GM18498 (cell line): ENCODE data around the gene NEMF.
"Not testable (repeated sequence)": the region's sequence is repeated elsewhere in the genome, so short reads cannot be mapped to it uniquely, and the experiment has no call there.

Experiments used
- ATAC-seq: cut with Tn5 transposase; IDR thresholded peaks from one replicate; pipeline ENCODE4 v1.9.1; 2021; ENCODE audit warnings: mild to moderate bottlenecking, moderate library complexity; ENCODE audit not compliant: unreplicated experiment

Gene NEMF

DNA sequence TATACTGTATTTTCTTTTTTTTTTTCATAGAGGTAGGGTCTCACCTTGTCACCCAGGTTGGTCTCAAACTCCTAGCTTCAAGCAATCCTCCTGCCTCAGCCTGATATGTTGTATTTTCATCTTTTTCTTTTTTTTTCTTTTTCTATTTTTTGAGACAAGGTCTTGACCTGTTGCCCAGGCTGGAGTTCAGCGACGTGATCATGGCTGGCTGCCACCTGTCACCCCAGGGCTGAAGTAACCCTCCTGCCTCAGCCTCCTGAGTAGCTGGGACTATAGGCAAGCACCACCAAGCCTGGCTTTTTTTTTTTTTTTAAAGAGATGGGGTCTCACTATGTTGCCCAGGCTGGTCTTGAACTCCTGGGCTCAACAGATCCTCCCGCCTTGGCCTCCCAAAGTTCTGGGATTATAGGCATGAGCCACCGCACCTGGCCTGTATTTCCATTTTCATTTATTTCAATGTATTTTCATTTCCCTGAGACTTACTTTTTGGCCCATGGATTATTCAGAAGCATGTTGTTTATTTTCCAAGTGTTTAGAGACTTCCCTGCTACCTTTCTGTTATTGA lies 24.1 kb upstream of the NEMF start:
- ATAC-seq, result no peak

DNA sequence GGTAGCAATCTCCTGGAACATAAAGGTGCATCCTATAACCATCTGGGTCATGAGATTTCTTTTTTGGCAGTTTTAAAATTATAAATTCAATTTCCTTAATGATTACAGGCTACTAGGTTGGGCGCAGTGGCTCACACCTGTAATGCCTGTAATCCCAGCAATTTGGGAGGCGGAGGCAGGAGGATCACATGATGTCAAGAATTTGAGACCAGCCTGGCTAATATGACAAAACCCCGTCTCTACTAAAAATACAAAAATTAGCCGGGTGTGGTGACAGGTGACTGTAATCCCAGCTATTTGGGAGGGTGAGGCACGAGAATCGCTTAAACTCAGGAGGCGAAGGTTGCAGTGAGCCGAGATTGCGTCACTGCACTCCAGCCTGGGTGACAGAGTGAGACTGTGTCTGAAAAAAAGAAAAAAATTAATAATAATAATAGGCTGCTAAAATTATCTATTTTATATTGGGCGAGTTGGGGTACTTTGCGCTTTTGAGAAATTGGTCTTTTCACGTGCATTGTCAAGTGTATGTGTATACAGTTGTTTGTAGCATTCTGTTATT lies 23.1 kb upstream of the NEMF start:
- ATAC-seq, result no peak

DNA sequence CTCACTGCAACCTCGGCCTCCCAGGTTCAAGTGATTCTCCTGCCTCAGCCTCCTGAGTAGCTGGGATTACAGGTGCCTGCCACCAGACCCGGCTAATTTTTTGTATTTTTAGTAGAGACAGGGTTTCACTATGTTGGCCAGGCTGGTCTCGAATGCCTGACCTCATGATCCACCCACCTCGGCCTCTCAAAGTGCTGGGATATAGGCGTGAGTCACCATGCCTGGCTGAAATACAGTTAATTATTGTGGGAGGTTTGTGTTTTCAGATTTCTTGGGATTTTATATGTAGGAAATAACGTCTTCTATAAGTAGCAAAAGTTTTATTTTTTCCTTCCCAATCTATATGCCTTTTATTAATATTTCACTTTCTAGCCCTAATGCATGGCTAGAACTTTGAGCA lies 21.0 kb upstream of the NEMF start:
- not testable (repeated sequence) for ATAC-seq

DNA sequence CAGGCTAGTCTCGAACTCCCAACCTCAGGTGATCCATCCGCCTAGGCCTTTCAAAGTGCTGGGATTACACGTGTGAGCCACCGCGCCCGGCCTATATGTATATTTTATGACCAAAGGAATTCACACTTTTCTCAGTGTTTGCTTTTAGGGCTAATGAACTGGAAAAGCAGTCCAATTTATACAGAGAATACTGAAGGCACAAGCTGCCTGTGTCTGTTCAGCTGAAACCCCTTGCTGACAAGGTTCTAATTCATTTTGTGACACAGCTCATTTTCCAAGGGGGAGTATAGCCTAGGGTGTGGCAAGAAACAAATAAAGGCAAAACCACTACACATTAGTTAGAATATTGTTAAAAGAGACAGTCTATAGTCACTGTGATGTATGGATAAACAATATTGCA lies 18.3 kb upstream of the NEMF start:
- no peak for ATAC-seq

DNA sequence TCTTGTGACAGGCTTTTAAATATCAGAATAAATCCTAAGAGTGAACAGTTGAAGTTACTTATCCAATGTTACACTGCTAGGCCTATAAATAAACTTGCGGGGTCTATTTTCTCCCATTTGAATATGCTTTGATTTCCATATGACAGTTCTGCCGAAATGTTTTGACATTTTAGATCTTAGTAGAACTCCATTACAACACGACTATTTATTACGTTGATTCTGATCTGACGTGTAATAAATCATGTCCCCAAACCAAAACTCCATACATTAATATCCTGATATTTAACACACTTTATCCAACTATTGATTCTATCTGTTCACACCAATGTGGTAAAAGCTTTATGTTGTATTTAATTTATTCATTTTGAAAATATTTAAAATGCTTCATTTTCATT lies 16.1 kb upstream of the NEMF start:
- no peak for ATAC-seq

DNA sequence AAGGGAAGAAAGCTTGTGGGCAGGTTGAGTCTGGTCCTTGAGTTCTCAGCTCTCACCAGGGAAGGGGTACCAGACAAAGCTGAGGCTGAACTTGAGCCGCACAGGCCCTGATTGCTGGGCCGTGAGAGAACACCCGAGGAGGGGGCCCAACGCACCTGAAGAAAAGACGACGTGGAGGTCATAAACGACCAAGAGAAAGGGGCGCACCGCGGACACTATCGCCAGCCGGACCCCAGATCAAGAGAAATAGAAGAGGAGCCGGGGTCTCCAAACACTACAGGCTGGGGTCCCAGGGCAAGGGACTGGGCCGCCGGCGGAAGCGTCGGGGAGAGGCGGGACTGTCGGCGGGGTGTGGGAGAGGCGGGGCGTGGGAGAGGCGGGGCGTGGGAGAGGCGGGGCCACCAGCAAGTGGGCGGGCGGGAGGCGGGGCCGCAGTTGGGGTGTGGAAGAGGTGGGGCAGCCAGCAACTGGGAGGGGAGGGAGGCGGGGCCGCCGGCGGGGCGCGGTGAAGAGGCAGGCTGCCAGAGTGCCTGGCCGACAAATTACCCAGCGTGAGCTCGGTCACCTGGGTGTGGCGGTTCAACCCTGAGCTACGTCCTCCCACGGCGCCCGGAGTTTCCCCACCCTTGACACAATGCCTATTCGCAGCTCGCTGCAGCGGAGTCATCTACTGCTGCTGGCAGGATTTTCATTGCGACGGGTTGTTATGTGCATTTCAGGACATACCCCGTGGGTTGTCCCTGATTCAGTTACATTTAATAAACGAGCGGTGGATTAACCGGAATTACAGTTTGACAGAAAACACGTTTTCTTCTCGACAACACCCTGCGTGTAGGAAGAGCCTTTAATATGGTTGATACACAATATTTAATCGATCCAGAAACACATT lies 15.5 kb upstream of the NEMF start:
- peak; percentile 90 for ATAC-seq

DNA sequence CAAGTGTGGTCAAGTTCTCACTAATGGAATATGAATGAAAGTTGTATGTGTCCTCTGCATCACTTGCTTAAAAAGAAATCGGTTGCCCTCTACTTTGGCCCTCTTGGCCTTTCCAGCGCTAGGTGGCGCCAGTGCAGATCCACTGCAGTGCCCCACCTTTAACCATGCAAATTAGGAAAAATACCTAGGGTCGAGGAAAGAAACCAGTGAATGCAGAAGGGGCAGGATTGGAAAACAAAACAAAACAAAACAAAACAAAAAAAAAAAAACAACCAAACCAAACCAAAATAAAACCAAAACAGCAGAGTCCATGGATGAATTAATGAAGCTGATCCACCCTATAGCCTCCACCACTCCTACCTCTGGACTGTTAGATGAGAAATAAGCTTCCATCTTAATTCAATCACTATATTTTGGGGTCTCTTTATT lies 12.9 kb upstream of the NEMF start:
- ATAC-seq, result no peak

DNA sequence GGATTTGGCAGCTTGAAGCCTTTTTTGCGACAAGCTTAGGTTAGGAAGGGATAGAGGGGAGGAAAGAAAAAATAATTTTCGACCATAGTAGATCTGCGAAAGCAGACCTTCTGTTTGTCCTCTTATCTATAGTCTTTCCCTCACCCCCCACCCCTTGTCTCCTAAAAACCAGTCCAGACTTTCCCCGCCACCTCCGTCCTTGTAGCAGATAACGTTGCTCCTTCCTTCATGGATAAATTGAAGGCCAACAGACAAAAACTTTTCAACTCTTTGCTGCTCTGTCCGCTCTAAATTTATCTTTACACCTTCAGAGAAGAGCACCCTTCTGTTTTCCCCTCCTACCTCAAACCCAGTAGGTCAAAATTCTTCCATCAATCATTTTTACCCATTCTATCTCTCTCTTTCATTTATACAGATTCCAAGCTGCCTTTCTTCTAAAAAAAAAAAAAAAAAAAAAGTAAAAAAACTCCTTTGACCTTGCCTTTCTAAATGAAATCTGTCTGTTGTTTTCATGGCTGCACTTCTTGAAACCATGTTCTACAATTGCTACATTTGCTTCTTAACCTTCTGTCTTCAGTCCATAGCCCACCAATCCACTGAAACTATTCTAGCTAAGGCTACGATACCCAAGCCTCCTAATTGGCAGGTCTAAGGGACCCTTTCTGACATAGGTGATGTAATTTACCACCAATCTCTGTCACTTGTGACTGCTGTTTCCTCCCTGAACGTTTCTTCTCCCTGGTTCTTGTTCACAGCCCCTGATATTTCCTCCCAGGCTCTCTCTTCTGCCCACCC lies 11.1 kb upstream of the NEMF start:
- ATAC-seq, result no peak

DNA sequence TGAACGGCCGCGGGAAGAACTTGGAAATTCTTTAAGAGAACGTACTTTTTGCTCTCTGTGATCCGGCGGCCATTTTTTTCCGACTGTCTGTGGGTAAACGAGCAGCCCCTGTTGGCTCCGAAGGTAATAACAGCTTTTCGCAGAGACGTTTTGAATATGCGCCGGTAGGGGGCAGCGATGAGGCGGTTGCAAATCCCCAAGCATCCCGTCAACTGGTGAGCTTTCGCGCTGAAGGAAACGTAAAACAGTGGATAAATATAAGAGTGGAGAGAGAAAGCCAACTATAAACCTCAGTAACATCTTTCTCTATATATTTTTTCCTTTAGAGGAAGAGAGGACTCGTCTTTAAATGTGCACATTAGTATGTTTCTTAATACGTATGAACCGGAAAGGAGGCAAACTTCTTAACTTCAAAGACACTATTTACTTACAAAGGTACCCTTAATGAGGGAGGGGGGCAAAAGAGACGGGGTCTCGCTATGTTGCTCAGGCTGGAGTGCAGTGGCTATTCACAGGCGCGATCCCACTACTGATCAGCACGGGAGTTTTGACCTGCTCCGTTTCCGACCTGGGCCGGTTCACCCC lies 9.6 kb upstream of the NEMF start:
- ATAC-seq, result peak; percentile 32

DNA sequence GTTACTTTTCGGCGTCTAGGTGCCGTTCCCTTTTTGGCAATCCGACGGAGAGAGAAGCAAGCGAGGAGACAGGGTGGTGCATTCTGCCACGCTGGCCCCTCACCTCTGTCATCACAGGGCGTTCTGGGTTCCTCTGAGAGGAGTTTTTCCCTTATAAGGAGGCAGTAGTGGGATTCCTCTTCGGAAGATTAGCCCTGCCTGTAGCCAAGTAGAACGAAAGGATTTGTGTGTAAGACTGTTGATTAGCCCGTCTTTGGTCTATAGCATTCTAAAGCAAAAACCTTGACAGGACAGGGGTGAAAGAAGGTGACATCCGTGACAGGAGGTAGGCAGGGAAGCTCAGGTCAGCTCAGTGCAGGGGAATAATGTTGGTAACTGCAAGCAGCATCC lies 9.1 kb upstream of the NEMF start:
- peak; percentile 18 for ATAC-seq

DNA sequence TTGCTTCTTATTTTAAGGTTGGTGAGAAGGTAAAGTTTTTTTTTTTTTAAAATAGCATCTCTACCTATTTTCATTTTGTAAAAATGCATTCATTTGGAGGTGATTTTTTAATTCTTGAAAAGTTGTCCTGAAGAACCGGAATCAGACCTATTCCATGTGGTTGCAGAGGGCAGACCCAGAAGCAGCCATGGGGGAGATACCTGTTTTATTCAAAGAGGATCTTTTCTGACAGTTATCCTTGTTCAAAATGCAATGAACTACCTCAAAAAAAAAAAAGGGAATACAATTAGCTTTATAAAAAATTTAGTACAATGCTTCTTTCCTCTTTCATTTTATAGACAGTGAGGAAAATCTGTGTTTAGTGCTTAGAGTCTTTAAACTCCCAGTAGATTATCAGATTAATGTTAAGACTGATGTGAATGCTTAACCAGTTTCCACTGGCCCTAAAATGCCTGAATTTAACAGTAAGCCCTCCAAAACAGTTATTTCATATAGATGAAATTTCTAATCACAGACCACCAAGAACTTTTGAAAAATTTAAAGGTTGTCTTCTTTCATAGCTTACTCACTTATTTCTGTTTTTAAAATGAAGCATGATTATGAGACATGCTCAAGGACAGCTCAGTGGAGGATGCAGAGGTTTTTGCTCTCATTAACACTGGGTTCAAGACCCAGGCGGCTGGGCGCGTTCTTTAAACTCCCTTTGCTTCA lies 8.6 kb upstream of the NEMF start:
- no peak for ATAC-seq

DNA sequence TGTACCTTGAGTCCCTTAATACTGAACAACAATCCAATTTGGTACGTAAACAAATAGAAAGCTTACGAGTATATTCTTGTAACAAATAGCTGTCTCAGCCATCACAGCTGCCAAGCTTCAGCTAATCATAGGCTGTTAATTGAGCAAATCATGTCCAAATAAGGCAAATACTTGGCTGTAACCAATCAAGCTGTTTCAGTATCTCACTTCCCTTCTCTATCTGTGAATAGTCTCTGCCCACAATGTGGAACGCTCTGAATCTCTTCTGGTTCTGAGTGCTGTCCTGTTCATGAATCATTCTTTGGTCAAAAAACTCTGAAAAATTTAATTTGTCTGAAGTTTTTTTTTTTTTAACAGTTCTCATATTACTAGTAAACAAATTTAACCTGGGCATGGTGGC lies 5.8 kb upstream of the NEMF start:
- ATAC-seq, result no peak

DNA sequence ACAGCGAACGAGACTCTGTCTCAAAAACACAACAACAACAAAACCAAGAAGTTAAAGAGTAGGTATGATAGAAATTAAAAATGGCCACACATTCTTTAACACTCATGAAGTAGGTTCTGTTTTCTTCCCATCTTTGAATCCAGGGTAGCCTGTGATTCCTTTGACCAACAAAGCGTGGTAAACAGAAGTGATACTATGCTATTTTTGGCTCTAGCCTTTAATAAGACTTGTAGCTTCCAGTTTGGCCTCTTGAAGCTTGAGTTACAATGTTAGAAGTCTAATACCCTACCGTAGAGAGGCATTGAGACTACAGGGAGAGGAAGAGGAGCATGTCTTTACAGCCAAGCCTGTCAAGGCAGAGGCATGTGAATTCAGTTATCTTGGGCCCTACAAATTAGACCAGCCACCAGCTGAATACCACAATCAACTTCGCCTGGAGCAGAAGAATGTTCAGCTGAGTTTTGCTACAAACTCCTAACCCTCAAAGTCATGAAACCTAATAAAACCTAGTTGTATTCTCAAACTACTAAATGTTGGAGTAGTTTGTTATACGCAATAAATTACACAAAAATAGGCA lies 4.9 kb upstream of the NEMF start:
- ATAC-seq, result no peak

DNA sequence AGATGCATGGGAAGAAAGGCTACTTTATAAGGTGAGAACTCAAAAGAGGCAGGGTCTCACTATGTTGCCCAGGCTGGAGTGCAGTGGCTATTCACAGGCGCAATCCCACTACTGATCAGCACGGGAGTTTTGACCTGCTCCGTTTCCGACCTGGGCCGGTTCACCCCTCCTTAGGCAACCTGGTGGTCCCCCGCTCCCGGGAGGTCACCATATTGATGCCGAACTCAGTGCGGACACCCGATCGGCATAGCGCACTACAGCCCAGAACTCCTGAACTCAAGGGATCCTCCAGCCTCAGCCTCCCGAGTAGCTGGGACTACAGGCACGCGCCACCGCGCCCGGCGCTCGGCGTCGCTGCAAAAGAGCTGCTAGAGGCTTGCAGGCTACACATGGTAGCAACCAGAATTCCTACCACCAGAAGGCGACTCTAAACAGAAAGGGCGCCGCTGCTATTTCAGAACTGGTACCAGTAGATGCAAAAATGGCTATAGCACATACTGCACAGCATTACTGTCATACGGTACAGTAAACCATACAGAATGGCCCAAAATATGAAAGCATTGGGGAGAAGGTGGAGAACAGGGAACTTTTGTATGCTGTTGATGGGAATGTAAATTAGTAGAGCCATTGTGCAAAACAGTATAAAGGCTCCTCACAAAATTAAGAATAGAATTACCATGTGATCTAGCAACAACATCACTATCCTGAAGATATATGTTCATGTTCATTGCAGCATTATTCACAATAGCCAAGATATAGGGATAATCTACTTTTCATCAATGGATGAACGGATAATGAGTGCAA lies 1.2 kb upstream of the NEMF start:
- ATAC-seq, result peak; percentile 59

DNA sequence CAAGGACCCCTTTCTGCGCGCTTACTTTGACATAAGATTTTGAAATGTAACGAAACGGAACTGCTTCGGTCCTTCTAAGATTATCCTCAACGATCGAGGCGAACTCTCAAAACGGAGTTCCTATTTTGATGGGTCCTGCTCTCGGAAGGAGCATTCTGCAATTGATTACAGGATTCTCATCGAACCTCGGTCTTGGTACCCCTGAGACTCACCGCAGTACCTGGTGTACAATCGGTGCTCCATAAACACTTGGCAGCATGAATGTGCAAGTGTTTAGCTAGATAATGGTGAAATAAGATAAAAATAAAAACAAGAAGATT lies 530 bp upstream of the NEMF start:
- peak; percentile 23 for ATAC-seq

DNA sequence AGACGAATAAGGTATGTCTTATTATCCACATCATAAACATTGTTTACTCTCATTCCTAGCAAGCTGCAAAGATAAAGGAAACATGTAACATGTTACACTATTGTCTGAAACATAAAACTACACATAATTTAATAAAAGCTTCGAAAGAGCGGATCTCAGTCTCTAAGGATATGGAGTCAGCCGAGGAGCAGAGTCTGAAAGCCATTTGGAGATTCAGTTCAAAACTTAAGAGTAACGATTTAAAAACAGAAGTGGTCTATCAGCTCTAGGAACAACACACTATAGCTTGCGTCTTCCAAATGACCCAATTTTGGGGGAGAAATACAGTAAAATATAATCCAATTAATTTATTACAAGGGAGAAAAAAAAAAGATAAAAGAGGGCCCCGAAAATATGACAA lies 775 bp downstream of the NEMF start:
- no peak for ATAC-seq

DNA sequence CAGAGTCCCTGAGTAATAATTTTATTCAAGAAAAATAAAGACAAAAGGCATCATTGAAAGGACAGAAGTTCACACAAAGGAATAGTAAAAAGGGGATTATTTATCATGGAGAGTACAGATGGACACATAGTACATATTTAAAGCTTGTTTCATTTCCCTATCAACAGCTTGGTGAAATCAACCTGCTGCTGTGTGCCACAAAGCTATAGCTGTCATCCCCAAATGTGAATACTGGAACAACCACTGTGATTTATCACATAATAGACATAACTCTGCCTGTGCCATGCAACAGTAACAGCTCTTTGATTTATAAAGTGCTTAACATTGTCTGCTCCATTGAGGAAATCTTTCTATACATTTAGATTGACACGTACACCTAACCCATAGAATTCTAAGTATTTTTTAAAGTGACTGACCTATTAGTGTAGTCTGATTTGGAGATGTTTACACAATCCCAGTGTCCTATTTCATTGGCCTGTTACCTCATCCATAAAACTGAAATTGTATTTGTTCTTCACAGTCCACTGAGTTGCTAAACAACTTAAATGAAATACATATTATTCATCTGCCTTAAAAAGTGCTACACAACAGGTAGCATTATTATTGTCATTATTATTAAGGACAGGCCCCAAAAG lies 3.3 kb downstream of the NEMF start:
- no peak for ATAC-seq

DNA sequence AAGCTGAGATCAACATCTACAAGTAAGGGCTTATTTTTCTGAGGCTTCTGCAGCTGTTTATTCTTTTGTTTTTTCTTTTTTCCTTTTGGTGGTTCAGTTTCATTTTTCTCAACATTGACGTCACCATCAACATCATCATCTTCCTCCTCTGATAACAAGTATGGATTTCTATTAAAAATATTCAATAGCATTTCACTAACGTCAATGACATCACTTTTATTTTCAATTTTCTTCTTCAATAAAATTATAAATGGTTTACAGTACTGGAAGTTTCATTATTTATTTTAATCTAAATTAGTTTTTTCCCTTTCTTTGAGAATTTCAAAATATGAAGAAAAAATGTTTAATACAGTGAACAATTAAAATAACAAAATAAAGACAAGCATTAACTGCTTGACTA lies 23.9 kb downstream of the NEMF start:
- no peak for ATAC-seq

DNA sequence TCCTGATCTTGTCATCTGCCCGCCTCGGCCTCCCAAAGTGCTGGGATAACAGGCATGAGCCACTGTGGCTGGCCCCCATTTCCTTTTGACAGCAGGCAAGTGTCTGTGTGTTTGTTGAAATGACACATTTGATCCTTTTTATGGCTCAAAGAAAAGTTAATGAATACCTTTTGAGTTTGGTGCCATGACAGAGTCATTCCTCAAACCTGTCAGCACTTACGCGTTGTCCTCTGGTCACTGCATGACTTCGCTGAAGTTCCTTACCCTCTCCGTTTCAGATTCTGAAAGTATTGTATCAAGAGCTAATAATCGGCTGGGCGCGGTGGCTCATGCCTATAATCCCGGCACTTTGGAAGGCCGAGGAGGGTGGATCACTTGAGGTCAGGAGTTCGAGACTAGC lies 32.4 kb downstream of the NEMF start:
- no peak for ATAC-seq
